HG03060 (cell line): ENCODE data around the gene SEMA6A.

Source experiments
- ATAC-seq: cut with Tn5 transposase; IDR thresholded peaks from one replicate; pipeline ENCODE4 v1.9.1; 2021; ENCODE audit warnings: low read depth, moderate number of reproducible peaks; ENCODE audit not compliant: unreplicated experiment

SEMA6A gene

GRCh38 chr5:116415182-116415581 lies 159.4 kb downstream of the SEMA6A start:
- ATAC-seq: no peak

GRCh38 chr5:116411101-116411571 lies 163.5 kb downstream of the SEMA6A start:
- ATAC-seq: no peak

- no peak for ATAC-seq
Observed at GRCh38 chr5:116410336-116410890, 164.2 kb downstream of the SEMA6A start.

GRCh38 chr5:116409591-116410296 lies 164.9 kb downstream of the SEMA6A start:
- no peak for ATAC-seq

GRCh38 chr5:116406306-116407041 lies 168.1 kb downstream of the SEMA6A start:
- no peak for ATAC-seq

- no peak for ATAC-seq
Observed at GRCh38 chr5:116404792-116405191, 169.8 kb downstream of the SEMA6A start.

GRCh38 chr5:116404016-116404415 lies 170.6 kb downstream of the SEMA6A start:
- ATAC-seq: no peak

GRCh38 chr5:116402235-116402634 lies 172.4 kb downstream of the SEMA6A start:
- no peak for ATAC-seq

- no peak for ATAC-seq
Observed at GRCh38 chr5:116401576-116401975, 173.0 kb downstream of the SEMA6A start.

GRCh38 chr5:116396476-116397099 lies 178.0 kb downstream of the SEMA6A start:
- no peak for ATAC-seq

- no peak for ATAC-seq
Observed at GRCh38 chr5:116395631-116396203, 178.9 kb downstream of the SEMA6A start.

- ATAC-seq: no peak
Observed at GRCh38 chr5:116395226-116395625, 179.4 kb downstream of the SEMA6A start.

- ATAC-seq: no peak
Observed at GRCh38 chr5:116394186-116394867, 180.3 kb downstream of the SEMA6A start.
